ENCODE data around the gene COG7. TPM values are rescaled to one million over a fixed set of nuclear protein-coding genes. Genes with fewer than 3 reads are reported as not detected.
"Not testable (repeated sequence)": the region's sequence is repeated elsewhere in the genome, so short reads cannot be mapped to it uniquely, and the experiment has no call there.

The COG7 gene
- 5.5 TPM for total RNA-seq (ENCODE audit: insufficient read depth, low replicate concordance)

- DNase-seq (ENCODE audit: low spot score), result peak; percentile 93
Observed at GRCh38 chr16:23452572-23453337, at the start of gene COG7. COG7 (minus strand) TSS chr16:23453189; CDS start chr16:23452994, 195 bp downstream.

GRCh38 chr16:23502466-23502865 is 49.5 kb upstream of the COG7 start:
- DNase-seq (ENCODE audit: low spot score), result no peak

- no peak for DNase-seq (ENCODE audit: low spot score)
Observed at GRCh38 chr16:23501291-23501690, 48.3 kb upstream of the COG7 start.

- DNase-seq (ENCODE audit: low spot score), result no peak
Observed at GRCh38 chr16:23500862-23501225, 47.9 kb upstream of the COG7 start.

DNA sequence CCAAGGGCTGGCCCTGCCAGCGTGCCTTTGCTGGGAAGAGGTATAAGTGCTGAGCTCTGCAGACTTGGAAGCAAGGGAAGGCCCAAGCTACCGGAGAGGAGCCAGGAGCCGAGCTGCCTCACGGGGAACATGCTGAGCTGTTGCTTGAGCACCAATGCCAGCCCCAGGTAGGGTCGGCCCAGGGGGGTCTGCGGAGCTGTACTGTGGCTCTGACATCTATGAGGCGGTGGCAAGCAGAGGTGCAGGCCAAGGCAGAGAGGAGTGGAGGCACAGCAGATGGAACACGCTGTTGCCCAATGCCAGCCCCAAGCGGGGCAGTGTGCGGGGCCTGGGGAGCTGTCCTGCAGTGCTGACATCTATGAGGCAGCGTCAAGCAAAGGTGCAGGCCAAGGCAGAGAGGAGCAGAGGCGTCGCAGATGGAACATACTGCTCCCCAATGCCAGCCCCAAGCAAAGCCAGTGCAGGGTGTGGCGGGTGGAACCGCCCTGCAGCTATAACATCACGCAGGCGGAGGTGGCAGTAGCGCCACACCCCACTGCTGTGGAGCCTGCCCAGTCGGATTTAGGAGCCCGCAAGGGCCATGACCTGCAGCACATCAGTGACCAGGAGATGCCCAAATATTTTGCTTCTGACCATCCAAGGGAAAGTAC is 47.3 kb upstream of the COG7 start:
- no peak for DNase-seq (ENCODE audit: low spot score)

GRCh38 chr16:23499801-23500200 is 46.8 kb upstream of the COG7 start:
- DNase-seq (ENCODE audit: low spot score), result no peak

GRCh38 chr16:23498863-23499262 is 45.9 kb upstream of the COG7 start:
- no peak for DNase-seq (ENCODE audit: low spot score)

GRCh38 chr16:23497543-23497868 is 44.5 kb upstream of the COG7 start:
- no peak for DNase-seq (ENCODE audit: low spot score)

DNA sequence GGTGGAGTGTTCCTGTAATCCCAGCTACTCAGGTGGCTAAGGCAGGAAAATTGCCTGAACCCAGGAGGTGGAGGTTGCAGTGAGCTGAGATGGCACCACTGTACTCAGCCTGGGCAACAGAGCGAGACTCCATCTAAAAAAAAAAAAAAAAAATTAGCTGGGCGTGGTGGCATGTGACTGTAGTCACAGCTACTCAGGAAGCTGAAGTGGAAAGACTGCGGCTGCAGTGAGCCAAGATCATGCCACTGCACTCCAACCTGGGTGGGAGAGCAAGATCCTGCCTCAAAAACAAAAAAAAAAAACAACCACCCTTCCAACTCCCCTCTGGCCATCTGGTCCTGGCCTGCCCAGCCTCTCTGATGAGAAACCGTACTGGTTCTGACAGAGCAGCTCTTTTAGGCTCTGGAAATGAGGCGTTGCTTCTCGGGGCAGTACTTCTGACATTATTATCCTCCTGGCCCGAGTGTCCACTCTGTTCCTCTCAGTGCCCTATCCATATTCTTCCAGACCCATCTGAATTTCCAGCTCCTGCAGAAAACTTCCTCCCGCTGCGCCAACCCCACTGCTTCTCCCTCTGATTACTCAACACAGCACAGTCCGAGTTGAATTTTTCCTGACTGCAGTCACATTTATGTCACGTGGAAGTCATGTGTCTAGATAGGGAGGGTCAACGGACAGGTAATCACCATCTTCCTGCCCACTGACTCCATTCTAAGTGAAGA is 44.0 kb upstream of the COG7 start:
- DNase-seq (ENCODE audit: low spot score), result peak; percentile 72

- DNase-seq (ENCODE audit: low spot score), result no peak
Observed at GRCh38 chr16:23495671-23496070, 42.7 kb upstream of the COG7 start.

GRCh38 chr16:23494188-23494587 is 41.2 kb upstream of the COG7 start:
- no peak for DNase-seq (ENCODE audit: low spot score)

GRCh38 chr16:23491490-23492391 is 38.8 kb upstream of the COG7 start:
- DNase-seq (ENCODE audit: low spot score), result peak; percentile 13

- DNase-seq (ENCODE audit: low spot score), result no peak
Observed at GRCh38 chr16:23486480-23486879, 33.5 kb upstream of the COG7 start.

- DNase-seq (ENCODE audit: low spot score), result no peak
Observed at GRCh38 chr16:23485841-23486240, 32.9 kb upstream of the COG7 start.

DNA sequence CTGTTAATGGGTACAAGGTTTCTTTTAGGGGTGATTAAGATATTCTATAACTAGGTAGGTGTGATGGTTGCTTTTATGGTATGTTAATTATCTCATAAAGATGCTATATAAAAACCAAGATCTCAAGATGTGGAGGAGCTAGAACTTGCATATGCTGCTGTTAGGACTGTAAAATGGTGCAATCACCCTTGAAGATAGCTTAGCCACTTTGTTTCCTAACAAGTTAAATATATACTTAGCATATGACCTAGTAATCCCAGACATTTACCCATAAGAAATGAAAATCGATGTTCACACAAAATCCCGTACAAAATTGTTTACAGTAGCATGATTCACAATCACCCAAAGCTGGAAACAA is 32.2 kb upstream of the COG7 start:
- no peak for DNase-seq (ENCODE audit: low spot score)

- DNase-seq (ENCODE audit: low spot score), result no peak
Observed at GRCh38 chr16:23484510-23485256, 31.7 kb upstream of the COG7 start.

DNA sequence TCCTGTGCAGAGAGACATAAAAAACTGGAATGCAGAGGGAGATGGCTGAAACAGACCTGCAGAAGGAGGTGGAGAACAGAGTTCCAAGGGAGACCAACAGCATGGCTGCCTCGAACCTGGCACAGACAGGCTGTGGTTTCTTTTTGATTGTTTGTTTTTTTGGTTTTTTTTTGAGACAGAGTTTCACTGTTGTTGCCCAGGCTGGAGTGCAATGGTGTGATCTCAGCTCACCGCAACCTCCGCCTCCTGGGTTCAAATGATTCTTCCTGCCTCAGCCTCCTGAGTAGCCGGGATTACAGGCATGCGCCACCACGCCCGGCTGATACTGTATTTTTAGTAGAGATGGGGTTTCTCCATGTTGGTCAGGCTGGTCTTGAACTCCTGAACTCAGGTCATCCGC is 30.5 kb upstream of the COG7 start:
- not testable (repeated sequence) for DNase-seq (ENCODE audit: low spot score)

GRCh38 chr16:23482778-23483177 is 29.8 kb upstream of the COG7 start:
- DNase-seq (ENCODE audit: low spot score), result no peak

- no peak for DNase-seq (ENCODE audit: low spot score)
Observed at GRCh38 chr16:23480257-23480656, 27.3 kb upstream of the COG7 start.

- no peak for DNase-seq (ENCODE audit: low spot score)
Observed at GRCh38 chr16:23479138-23479537, 26.1 kb upstream of the COG7 start.

- DNase-seq (ENCODE audit: low spot score), result no peak
Observed at GRCh38 chr16:23478566-23478965, 25.6 kb upstream of the COG7 start.
